DMS53 treated with DMSO at 0.1 percent for 48 hours (cell line): ENCODE measurements around the gene LIN9.

Experiments used
- DNase-seq: peaks from one replicate; lab custom pipeline; 2025; ENCODE audit not compliant: unreplicated experiment; lab: John Stamatoyannopoulos, UW

Gene LIN9

GRCh38 chr1:226181996-226182714 lies 126.8 kb downstream of the LIN9 start:
- no peak for DNase-seq
